GM21381 (cell line): Measurements from ENCODE around the gene CC2D1A.
"Not testable (repeated sequence)": the region's sequence is repeated elsewhere in the genome, so short reads cannot be mapped to it uniquely, and the experiment has no call there.

Source experiments
- ATAC-seq: cut with Tn5 transposase; IDR thresholded peaks from one replicate; pipeline ENCODE4 v1.9.1; 2021; ENCODE audit warnings: mild to moderate bottlenecking, moderate library complexity; ENCODE audit not compliant: unreplicated experiment

CC2D1A gene

DNA sequence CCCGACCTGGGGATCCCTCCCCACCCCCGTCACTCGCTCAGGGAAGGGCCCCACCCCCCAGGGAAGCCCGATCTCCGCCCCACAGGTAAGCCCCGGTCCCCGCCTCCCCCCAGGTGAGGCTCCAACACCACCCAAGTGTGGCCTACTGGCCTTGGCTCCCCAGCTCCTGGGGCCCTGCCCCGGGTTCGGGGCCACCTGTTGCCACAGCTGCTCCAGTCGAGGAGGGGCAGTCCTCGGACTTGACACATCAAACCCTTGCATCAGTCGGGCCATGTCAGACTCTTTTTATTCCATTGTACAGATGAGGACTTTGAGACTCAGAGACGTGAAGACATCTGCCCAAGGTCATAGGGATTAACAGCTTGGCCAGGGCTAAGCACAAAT, 512 bp downstream of the CC2D1A start:
- ATAC-seq: no peak

DNA sequence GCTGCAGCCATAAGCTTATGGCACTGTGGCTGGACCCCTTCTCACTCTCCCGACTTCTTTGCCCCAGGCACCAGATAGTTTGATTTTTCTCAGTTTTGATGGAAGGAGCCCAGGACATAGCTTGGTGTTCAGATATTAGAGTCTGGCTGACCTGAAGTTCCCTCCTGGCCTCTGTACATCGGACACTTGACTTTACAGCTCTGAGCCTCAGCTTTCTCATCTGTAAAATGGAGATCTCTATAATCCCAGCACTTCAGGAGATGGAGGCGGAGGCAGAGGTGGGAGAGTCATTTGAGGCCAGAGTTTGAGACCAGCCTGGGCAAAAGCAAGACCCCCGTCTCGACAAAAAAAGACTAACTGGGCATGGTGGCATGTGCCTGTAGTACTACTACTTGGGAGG, 909 bp downstream of the CC2D1A start:
- ATAC-seq: no peak

DNA sequence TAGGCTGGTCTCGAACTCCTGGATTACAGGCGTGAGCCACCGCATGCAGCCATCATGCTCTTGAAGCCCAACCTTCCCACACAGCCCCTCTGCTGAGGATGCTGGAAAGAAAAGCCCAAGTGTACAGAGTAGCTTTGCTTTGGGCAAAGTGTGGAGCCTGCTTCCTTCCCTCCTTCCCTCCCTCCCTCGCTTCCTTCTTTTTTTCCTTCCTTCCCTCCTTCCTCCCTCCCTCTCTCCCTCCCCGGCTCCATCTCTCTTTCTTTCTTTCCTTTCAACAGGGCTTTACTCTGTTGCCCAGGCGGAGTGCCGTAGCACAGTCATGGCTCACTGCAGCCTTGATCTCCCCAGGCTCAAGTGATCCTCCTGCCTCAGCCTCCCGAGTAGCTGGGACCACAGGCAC, 2.7 kb downstream of the CC2D1A start:
- ATAC-seq: no peak

DNA sequence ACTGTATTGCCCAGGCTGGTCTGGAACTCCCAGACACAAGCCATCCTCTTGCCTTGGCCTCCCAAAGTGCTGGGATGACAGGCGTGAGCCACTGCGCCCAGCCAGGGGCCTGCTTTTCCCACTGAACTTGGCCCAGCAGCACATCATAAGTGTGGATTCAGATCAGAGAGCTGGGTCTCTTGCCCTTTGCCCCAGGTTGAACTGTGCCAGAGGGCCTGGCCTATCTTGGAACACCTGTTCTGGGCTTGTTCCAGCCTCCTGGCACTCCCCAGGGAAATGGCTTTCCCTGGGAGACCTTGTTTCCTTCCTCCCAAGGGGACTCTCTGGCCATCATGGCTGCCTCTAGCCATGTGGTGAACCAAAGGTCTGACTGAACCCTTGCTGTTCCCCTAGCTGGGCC, 3.4 kb downstream of the CC2D1A start:
- ATAC-seq: no peak

DNA sequence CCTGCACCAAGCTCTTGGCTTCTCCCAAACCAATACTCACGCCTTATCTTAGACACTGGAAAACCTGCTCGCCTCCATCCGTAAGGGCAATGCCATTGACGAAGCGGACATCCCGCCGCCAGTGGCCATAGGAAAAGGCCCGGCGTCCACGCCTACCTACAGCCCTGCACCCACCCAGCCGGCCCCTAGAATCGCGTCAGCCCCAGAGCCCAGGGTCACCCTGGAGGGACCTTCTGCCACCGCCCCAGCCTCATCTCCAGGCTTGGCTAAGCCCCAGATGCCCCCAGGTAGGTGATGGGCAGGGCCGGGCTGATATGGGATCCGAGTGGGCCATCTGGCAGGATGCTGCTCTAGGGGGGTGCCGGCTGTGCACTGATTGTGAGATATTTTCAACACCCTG, 7.4 kb downstream of the CC2D1A start:
- ATAC-seq: no peak

DNA sequence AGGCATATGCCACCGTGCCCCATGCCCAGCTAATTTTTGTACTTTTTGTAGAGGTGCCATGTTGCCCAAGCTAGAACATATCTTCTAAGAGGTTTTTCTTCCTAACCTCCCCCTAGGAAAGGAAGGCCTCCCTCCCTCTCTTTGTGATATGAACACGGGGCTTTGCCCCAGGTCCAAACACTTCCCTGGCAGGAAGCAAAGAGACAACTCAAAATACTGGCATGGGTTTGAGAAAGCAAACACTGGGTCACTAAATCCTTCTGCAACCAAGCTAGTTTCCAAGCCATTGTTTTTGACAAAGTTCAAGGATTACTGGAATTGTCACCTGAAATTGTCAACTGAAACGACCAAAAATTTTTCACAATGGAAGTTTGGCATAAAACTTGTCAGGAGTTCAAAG, 8.8 kb downstream of the CC2D1A start:
- no peak for ATAC-seq

DNA sequence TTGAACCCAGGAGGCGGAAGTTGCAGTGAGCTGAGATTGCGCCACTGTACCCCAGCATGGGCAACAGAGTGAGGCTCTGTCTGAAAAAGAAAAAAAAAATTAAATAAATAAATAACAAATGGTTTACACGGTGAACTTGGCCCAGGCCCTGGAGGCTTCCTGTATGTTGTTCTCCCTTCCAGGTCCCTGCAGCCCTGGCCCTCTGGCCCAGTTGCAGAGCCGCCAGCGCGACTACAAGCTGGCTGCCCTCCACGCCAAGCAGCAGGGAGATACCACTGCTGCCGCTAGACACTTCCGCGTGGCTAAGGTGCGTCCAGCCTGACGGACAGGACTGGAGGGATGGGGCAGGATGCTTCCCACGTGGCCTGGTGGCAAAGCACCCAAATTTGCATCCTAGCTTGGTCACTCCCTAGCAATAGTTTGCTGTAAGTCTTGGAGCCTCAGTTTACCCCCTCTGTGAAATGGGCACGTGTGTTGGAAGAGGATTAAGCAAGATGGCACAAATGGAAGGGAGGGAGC, 11.9 kb downstream of the CC2D1A start:
- ATAC-seq: no peak

DNA sequence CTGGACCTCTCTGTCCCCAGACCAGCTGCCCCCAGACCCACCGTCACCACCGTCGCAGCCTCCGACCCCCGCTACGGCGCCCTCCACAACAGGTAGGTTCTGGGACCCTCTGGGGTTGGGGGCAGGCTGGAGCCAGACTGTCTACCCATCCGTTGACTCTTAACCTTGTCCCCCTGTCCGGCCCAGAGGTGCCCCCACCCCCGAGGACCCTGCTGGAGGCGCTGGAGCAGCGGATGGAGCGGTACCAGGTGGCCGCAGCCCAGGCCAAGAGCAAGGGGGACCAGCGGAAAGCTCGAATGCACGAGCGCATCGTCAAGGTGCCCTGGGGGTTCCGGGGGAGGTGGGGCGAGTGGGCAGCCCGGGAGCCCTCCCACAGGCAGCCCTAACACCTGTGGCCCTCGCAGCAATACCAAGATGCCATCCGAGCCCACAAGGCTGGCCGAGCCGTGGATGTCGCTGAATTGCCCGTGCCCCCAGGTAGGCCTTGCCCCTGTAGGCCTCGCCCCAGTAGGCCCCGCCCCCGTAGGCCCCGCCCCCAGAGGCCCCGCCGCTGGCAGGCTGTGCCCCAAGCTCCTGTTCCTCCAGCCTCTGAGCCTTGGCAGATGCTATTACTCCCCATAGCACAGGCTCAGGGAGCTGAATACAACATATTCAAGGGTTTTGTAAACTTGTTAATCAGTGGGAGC, 12.9 kb downstream of the CC2D1A start:
- ATAC-seq: no peak

DNA sequence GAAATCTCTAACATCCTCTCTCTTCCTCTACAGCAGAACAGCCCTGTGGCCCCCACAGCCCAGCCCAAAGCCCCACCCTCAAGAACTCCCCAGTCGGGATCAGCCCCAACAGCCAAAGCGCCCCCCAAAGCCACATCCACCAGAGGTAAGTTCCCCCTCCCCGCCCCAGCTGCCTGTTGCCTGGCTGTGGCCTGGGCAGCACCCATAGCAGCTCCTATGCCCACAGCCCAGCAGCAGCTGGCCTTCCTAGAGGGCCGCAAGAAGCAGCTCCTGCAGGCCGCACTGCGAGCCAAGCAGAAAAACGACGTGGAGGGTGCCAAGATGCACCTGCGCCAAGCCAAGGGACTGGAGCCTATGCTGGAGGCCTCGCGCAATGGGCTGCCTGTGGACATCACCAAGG, 14.5 kb downstream of the CC2D1A start:
- ATAC-seq: no peak

DNA sequence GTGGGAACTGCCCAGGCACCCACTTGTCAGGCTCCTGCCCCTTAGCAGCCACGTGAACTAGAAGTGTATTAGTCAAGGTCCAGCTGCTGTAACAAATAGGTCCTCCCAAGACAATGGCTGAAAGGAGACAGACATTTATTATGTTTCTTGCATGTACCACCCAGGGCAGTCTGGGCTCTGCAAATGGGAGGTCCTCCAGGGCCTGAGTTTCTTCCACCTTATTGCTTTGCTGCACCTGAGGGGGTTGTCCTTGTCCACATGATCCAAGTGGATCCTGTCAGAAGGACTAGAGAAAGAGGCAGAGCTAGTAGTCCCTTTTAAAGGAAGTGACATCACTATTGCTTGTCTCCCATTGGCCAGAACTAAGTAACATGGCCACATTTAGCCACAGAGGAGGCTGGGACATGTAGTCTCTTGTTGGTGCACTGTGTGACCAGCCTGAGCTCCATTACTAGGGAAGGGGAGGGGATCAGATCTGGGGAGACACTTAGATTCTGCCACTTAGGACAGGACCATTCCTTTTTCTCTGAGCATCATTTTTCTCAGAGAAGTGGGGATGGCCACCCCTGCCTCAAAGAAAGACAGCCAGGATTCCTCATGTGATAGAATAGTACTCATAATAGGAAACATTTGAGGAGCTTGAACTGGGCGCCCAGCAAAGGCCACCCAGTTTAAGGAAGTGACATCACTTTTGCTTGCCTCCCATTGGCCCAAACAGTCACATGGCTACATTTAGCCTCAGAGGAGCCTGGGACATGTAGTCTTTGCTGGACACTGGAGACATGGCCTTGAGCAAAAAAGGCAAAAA, 15.1 kb downstream of the CC2D1A start:
- ATAC-seq: no peak

DNA sequence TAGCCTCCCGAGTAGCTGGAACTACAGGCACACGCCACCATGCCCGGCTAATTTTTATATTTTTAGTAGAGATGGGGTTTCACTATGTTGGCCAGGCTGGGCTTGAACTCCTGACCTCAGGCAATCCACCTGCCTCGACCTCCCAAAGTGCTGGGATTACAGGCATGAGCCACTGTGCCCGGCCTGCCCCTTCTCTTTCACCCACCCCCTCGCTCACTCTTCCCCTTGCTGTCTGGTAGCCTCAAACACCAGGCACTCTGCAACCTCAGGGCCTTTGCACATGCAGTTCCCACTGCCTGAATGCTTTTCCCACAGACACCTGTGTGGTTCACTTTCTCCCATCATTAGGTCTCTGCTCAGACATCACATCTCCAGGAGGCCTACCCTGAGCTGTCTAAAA, 16.1 kb downstream of the CC2D1A start:
- ATAC-seq: not testable (repeated sequence)

DNA sequence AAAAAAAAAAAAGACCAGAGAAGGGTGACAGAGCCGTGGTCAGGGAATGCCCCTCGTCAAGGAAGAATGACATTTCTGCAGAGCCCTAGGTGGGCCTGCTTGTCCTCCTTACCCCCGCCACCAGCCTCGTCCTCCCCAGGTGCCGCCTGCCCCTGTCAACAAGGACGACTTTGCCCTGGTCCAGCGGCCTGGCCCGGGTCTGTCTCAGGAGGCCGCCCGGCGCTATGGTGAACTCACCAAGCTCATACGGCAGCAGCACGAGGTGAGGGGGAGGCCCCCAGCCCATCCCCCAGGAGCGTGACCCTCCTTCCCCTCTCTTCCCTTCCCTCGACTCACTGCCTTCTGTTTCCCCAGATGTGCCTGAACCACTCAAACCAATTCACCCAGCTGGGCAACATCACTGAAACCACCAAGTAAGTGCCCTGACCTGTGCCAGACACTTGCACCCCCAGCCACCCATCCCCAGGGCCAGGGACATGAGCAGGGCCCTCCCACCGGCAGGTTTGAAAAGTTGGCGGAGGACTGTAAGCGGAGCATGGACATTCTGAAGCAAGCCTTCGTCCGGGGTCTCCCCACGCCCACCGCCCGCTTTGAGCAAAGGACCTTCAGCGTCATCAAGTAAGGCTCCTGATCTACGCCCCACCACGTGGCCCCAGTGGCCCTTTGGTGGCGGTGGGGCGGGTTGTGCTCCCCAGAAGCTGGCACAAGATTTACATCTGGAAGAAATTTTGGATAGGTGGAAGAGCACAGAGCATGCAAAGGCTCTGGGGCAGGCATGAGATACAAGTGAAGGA, 17.4 kb downstream of the CC2D1A start:
- ATAC-seq: no peak

DNA sequence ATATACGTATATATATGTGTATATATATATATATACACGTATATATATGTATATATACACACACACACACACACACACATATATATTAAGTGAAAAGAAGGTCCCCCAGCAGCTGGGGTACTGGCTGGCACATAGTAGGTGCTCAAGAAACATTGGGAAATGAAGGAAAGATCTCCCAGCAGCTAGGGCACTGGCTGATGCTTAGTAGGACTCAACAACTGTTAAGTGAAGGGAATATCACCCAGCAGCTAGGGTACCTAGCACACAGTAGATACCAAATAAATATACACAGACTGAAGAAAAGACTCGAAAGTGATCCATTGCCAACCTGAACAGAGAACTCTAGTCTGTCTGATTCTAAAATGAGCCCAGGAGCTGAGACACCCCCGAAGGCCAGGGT, 20.0 kb downstream of the CC2D1A start:
- ATAC-seq: no peak

DNA sequence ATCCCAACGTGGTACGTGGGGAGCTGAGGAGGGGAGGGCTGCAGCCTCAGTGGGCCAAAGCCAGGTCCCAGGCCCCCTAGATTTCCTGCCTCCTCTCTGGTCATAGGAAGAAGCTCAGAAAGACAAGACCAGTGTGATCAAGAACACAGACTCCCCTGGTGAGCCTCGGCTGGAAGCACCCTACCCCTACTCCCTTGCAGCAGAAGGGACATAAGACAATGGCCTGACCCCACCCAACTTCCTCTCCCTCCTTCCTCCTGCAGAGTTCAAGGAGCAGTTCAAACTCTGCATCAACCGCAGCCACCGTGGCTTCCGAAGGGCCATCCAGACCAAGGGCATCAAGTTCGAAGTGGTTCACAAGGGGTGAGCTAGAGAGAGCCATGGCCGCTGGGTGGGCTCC, 20.7 kb downstream of the CC2D1A start:
- ATAC-seq: no peak

DNA sequence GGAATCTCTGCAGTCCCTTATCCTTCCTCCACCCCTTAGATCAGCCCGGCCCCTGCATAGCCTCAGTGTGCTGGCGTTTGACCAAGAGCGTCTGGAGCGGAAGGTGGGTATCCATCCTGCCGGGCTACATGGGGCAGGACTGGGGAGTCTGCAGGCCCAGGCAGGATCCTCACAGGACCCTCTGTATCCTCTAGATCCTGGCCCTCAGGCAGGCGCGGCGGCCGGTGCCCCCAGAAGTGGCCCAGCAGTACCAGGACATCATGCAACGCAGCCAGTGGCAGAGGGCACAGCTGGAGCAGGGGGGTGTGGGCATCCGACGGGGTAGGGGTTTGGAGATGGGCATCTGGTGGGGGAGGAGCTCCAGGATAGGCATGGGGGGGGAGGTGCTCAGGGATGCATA, 23.3 kb downstream of the CC2D1A start:
- no peak for ATAC-seq

DNA sequence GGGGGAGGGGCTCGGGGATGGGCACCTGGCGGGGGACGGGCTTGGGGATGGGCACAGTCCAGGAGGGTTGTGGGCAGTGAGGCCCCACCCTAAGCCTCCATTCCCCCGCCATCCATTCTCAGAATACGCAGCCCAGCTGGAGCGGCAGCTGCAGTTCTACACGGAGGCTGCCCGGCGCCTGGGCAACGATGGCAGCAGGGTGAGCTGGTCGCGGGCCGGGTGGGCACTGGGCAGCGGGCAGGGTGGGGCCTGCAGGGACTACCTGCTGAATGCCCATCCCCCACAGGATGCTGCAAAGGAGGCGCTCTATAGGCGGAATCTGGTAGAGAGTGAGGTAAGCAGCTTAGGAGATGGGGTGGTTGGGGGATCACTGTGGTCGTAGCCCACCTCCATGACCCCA, 24.0 kb downstream of the CC2D1A start:
- no peak for ATAC-seq

DNA sequence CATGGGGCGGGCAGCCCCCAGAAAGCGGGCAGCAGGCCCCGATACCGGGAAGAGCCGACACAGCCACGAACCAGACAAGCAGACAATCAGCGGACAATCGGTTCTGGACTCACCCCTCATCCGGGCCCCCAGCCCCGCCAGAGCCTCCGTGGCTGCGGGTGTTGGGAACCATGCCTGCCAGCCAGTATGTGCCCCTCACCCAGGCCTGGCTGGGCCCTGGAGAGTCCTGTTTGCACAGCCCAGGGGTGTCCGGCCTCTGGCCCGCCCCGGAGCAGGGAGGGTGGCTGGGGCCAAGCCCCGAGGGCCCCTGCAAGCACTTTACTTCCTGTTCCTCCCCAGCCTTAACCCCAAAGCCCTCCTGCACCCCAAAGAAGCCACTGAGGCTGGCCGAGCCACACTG, 24.4 kb downstream of the CC2D1A start:
- ATAC-seq: no peak

DNA sequence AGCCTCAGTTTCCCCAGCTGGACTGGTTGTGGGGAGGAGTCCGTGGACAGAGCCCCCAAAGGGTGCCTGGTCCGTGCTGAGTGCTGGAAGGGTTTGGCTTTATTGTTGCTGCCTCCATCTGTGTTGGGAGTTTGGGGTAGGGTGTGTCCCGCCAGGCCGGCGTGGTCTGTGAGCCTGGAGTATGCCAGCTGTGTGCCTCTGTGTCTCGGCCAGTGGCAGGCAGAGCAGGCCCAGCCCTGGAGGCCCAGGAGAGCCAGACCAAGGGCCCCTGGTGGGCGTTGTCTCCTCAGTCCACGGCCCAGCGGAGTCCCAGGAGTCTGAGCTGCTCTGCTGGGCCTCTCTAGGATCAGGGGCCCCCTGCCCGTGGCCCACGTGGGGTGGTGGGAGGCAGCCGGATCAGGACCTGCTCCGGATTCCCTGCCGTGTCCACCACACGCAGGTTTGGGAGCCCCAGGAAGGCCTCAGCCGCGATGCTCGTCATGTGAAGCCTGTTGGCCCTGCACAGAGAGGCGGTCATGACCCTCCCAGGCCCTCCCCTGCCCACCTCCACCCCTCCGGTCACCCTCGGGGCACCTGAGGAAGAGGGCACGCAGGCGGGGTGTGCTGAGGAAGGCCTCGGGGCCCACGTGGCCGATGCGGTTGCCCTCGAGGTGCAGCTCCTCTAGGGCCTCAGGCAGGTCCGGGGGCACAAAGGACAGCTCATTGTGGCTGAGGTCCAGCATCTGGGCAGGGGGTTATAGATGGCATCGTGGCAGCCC, 25.6 kb downstream of the CC2D1A start:
- no peak for ATAC-seq

DNA sequence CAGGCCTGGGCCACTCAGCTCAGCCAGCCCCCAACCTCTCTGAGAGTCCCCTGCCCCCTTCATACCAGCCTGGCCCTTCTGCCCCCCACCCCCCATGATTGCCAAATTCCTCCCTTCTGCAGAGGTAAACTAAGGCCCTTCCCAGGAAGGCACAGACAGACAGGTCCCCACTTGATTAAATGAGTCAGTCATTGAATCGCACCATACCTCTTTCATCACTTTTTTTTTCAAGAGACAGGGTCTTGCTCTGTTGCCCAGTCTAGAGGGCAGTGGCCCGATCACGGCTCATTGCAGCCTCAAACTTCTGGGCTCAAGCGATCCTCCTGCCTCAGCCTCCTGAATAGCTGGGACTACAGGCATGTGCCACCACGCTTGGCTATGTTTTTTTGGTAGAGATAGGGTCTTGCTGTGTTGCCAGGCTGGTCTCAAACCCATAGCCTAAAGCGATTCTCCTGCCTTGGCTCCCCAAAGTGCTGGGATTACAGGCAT, 26.2 kb downstream of the CC2D1A start:
- ATAC-seq: no peak

DNA sequence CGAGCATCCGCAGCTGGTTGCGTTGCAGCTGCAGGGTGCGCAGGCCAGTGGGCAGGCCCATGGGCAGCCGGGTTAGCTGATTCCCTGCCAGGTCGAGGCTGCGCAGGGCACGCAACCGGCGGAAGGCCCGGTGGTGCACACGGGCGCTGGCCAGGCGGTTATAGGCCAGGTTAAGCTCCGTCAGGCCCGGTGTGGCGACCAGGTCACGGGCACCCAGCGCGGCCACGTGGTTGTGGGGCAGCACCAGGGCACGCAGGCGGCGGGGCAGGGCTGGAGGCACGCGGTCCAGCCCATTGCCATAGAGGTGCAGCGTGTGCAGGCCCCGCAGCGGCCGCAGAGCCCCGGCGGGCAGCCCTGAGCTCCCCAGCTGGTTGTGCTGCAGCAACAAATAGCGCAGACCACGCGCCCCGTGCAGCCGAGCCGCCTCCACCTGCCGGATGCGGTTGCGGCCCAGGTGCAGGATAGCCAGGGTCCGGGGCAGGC, 27.0 kb downstream of the CC2D1A start:
- no peak for ATAC-seq

DNA sequence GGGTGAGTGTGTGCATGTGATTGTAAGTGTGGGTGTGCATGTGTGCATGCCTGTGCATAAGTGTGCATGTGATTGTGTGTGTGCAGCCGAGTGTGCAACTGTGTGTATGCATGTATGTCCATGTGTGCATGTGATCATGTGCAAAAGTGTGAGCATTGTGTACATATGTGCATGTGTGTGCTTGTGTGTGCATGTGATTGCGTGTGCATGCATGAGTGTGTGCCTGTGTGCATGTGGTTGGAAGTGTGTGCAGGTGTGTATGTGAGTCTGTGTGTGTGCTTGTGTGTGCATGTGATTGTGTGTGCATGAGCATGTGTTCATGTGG, 28.7 kb downstream of the CC2D1A start:
- no peak for ATAC-seq
